ACHN (cell line): ENCODE data around the gene TANGO2.
"Not testable (repeated sequence)": the region's sequence is repeated elsewhere in the genome, so short reads cannot be mapped to it uniquely, and the experiment has no call there.

ENCODE experiments used
- DNase-seq: peaks from one replicate; pipeline ENCODE4 v3.0.0-alpha.2; 2015
- in situ Hi-C: cut with HindIII; loops from 2 replicates; pipeline ENCODE4 v1.10.0; 2017; ENCODE audit warnings: low sequenced_read_pairs, low pct_ligation_motif_present, low pct_unique_long_range_greater_than_20kb

TANGO2 gene

DNA sequence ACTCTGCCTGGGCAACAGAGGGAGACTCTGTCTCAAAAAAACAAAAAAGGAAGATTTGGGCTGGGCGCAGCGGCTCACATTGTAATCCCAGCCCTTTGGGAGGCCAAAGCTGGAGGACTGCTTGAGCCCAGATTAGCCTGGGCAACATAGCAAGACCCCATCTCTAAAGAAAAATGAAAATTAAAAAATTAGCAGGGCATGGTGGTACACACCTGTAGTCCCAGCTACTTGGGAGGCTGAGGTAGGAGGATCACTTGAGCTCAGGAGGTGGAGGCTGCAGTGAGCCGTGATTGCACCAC is 46.4 kb downstream of the TANGO2 start:
- in situ Hi-C loops, DNase-seq: not testable (repeated sequence)

- DNase-seq, result no peak
- in situ Hi-C loops, result no loop called here
Observed at GRCh38 chr22:20068640-20069039, 47.7 kb downstream of the TANGO2 start.

GRCh38 chr22:20069331-20070042 is 48.6 kb downstream of the TANGO2 start:
- no peak for DNase-seq
- in situ Hi-C loops, result no loop called here

GRCh38 chr22:20071524-20071972 is 50.6 kb downstream of the TANGO2 start:
- no peak for DNase-seq
- in situ Hi-C loops, result no loop called here

DNA sequence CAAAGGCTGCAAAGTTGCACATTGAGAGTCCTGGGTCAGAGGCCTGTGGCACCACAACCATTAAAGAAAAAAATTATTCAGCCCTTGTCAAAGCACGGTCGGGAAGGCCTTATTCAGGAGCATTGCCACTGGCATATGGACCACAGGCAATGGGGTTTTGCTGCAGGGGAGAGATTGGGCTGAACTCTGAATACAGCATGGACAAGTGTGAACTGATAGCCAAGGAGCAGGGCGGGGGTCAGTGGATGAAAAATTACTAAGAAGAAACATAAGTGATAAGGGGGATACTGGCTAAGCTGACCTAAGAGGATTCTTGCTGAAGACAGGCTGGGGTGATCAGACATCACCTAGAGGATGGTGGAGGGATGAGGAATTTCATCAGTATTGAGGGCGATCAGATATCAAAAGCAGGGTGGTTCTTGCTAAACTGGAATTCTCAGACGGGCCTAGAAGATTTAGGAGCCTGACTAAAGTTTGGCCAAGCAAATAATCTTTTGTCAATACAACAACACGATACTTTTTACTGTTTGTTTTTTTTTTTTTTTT is 55.8 kb downstream of the TANGO2 start:
- no peak for DNase-seq
- in situ Hi-C loops, result no loop called here

DNA sequence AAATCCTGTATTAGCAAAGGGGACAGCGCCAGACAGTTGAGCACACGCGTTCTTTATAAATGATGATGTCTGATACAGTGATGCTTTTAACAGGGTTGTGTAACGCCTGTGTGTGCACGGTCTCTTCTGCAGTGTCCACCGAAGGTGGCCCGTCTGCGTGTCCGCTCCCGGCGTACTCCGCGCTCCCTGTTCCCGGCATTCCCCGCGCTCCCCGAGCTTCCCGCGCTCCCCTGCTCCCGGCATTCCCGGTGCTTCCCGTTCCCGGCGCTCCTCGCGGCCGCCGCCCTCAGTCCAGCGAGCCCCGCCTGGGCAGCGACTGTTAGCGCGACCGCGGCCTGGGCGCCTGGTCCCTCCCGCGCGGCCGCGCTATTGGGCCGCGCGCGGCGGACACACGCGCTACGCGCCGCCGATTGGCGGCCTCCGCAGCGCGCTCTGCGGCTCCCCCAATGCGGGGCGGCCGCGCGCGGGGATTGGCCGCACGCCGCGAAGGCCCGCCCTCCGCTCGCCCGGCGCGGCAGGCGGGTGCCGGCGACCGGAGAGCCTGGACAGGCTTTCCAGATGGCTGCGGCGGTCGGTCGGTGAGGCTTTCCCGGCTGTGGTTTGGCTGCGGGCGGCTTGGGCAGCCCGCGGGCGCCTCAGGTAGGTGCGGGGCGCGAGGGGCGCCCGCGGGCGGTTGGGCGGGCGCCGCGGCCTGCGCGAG is 59.0 kb downstream of the TANGO2 start, which contains the start of gene DGCR8:
Gene DGCR8, plus strand, starts transcription at position 497 of the 700 bp plus-strand sequence. CDS start 5,723 bp downstream, outside the sequence.
- peak; percentile 92 for DNase-seq
- in situ Hi-C loops, result no loop called here

- DNase-seq, result peak; percentile 67
- in situ Hi-C loops, result no loop called here
Observed at GRCh38 chr22:20080445-20080775, 59.5 kb downstream of the TANGO2 start.

DNA sequence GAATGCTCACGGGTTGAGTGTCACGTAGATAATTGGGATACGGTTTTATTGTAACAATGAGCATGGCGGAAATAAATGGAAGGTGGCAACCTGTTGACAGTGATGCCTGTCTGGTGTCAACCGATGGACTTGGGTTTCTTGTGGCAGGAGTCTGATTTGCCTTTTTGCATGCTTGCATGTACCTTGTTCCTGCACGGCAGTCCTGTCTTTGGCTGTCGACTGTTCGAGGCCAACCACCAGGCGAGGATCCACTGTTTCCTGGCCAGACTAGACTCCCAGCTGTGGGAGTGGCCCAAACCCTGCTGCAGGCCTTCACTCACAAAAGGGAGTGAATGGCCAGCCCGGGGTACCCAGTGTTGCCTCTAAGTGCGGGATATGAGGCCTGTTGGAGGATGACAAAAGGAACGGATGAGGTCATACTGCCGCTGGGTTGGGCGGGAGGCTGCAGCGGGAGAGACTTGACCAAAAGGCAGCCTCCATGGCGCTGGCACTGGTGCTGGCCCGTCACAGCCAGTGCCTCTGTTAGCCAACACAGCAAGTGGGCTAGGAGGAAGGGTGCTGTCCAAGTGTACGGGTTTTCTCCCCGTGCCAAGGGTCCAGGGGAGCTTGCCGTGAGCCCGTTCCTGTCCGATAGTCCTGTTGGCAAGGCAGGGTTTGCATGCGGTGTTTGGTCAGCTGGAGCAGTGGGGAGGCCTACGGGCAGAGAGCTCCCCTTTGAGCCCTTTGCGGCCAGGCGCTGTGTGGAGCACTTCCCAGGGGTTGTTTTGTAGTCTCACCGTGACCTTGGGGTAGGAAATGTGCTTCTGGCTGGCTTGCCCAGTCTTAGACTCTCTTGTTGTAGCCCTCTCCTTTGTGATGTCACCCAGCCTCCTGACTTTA is 60.1 kb downstream of the TANGO2 start:
- in situ Hi-C loops, result no loop called here
- DNase-seq, result peak; percentile 51

GRCh38 chr22:20083157-20083890 is 62.4 kb downstream of the TANGO2 start:
- in situ Hi-C loops, result no loop called here
- DNase-seq, result no peak

- no peak for DNase-seq
- in situ Hi-C loops, result no loop called here
Observed at GRCh38 chr22:20083891-20084546, 63.1 kb downstream of the TANGO2 start.

DNA sequence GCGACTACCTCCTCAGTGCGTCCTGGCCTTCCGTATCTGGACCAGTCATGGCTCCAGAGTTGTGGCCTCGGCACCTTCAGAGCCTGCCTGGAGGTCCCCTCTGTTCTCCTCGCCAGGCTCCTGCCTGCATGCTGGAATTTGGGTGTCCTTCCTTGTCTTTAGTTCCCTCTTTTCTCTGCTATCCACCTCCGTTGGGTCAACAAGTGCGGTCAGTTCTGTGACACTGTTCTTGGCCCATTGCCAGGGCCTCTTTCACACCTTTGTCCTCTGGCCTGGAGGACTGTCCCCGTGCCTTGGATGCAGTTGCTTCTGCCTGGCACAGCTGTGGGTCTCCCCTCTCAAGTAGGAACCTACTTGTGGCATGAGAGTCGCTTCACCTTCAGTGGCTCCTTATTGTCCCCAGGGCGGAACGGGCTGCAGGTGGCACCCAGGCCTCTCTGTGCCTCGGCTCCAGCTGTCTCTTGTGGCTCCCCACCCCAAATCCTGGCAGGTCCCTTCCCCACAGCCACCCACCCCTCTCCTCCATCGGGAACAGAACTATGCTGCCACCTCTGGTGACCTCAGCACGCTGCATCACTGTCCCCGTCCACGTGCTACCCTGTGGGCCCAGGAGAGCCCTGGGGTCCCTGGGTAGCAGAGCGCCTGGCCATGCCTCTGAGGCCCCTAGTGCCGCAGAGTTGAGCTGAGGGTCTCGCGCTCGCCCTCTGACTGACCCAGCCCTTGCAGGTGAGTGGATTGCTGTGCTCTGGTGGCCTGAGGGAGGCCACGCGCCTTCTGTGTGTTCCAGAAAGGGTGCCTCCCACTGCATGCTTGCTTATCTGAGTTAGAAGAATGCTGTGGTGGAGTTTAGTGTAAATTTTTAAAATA is 63.9 kb downstream of the TANGO2 start:
- in situ Hi-C loops, result no loop called here

GRCh38 chr22:20085651-20086050 is 64.7 kb downstream of the TANGO2 start:
- DNase-seq, result no peak
- in situ Hi-C loops, result no loop called here

More for the DNA sequence above, 63.9 kb downstream of the TANGO2 start:
- DNase-seq, result peak; percentile 27

GRCh38 chr22:20086101-20086599 is 65.2 kb downstream of the TANGO2 start:
- no peak for DNase-seq
- in situ Hi-C loops, result no loop called here

- in situ Hi-C loops, result no loop called here
Observed at GRCh38 chr22:20086763-20087162, 65.9 kb downstream of the TANGO2 start.

DNA sequence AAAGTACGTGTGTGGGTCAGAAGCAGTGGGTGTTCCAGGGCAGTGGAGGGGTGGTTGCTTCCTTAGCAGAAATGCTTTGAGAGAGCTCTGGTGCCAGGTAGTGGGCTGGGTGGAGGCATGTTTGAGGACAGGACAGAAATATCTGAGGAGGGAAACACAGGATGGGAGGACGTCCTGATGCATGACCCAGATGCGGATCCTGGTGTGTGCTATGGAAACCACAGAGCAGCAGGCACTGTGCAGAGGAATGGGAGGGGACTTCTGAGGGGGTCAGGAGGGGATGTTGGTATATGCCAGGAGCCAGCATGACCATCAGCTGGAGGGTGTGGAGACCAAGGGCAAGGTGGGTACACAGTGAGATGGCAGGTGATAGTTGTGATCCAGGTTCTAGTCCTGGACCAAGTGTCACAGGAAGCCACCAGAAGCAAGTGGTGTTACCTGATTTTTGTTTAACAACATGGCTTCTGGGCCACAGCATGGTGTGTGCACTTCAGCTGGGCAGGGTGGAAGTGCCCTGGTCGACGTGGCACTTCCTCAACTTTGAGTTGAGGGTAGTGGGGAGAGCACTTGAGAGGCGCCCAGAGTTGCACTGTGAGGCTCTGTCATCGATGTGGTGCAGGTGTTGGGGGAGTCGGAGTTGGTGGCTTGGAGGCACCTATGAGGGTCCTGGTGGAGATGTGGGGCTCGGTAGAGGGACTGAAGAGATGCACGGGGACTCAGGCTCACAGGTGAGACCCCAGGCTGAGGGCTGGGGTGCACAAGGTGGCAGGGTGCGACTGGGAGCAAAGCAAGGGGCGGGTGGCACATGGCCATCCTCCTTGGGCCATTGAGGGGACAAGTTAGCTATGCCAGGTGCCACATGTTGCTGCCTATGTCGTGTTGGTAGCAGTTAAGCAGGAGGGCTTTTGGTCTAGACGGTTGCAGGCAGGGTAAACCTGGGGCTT is 66.7 kb downstream of the TANGO2 start:
- in situ Hi-C loops, result no loop called here
- no peak for DNase-seq

More at GRCh38 chr22:20086763-20087162, 65.9 kb downstream of the TANGO2 start:
- no peak for DNase-seq

DNA sequence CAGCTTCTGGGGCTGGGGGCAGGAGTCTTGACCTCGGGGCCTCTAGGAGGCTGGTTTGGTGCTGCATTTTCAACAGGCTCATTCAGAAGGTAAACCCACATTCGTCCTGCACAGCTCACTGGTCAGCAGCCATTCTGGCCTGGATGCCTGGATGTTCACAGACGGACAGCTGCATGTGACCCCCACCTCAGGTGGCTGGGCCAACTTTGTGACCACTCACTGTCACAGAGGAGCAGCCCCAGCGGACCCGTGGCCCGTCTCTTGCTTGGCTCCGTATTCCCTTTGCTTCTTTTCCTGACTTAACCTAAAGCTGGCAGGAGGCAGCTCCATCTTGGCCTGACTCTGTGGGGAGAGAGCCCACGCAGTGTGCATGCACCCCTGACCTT is 67.3 kb downstream of the TANGO2 start:
- no peak for DNase-seq
- in situ Hi-C loops, result no loop called here
